OCI-LY7 (cell line): Measurements from ENCODE around the gene ATF1. TPM values are rescaled to one million over a fixed set of nuclear protein-coding genes. Genes with fewer than 3 reads are reported as not detected.

Experiments
- BruUV-seq: library from RNA; stranded (reverse); fragments of 400-500 nt; replicated peaks from 2 replicates; lab custom pipeline; 2021; lab: Mats Ljungman, UMichigan
- CTCF ChIA-PET: fragments of 300-600 bp; sonication (Branson Sonifier 250); formaldehyde crosslinking; loops from one replicate; lab custom pipeline; 2022; ENCODE audit warnings: antibody characterized with exemption; ENCODE audit not compliant: unreplicated experiment; lab: Charles Lee
- POLR2A ChIA-PET: fragments of 300-600 bp; sonication (Branson Sonifier 250); formaldehyde crosslinking; loops from one replicate; lab custom pipeline; 2022; ENCODE audit warnings: antibody characterized with exemption; lab: Charles Lee
- DNase-seq: peaks from one replicate; pipeline ENCODE4 v3.0.0-alpha.2; 2015; ENCODE audit warnings: low spot score
- H2AFZ ChIP-seq: fragments of 200-600 bp; sonication (generic), shearing (Covaris generic); 2 replicates; pipeline ENCODE4 v1.6.1; 2014; ENCODE audit warnings: mild to moderate bottlenecking, antibody characterized with exemption, low read length, moderate library complexity
- H3K27ac ChIP-seq: fragments of 200-600 bp; sonication (generic); 2 replicates; pipeline ENCODE4 v1.5.1; 2014; ENCODE audit warnings: mixed run types, low read depth, mild to moderate bottlenecking, moderate library complexity, low read length, inconsistent platforms; ENCODE audit not compliant: poor library complexity, severe bottlenecking
- H3K36me3 ChIP-seq: fragments of 200-600 bp; sonication (generic); 2 replicates; pipeline ENCODE4 v1.6.1; 2014; ENCODE audit warnings: mild to moderate bottlenecking, antibody characterized with exemption, low read length, moderate library complexity, mixed read lengths; ENCODE audit not compliant: insufficient read depth
- H3K4me1 ChIP-seq: fragments of 200-600 bp; sonication (generic); 2 replicates; pipeline ENCODE4 v1.5.1; 2014; ENCODE audit warnings: mild to moderate bottlenecking, low read length; ENCODE audit not compliant: insufficient read depth, poor library complexity, severe bottlenecking
- H3K4me2 ChIP-seq: fragments of 200-600 bp; sonication (generic); 2 replicates; pipeline ENCODE4 v1.6.1; 2014; ENCODE audit warnings: mild to moderate bottlenecking, low read length
- H3K4me3 ChIP-seq: fragments of 200-600 bp; sonication (generic); 2 replicates; pipeline ENCODE4 v1.5.1; 2014; ENCODE audit warnings: mild to moderate bottlenecking, low read depth, low read length; ENCODE audit not compliant: poor library complexity, severe bottlenecking
- H3K79me2 ChIP-seq: fragments of 200-600 bp; sonication (generic); 2 replicates; pipeline ENCODE4 v1.6.1; 2016; ENCODE audit warnings: low read depth, mild to moderate bottlenecking, low read length, moderate library complexity, mixed read lengths; ENCODE audit not compliant: insufficient read depth
- H3K9me2 ChIP-seq: fragments of 200-600 bp; sonication (generic); 2 replicates; pipeline ENCODE4 v1.6.1; 2016; ENCODE audit warnings: mild to moderate bottlenecking, low read length, mixed read lengths; ENCODE audit not compliant: insufficient read depth
- H3K9me3 ChIP-seq: fragments of 200-600 bp; sonication (generic); 2 replicates; pipeline ENCODE4 v1.6.1; 2014; ENCODE audit warnings: mild to moderate bottlenecking, mixed run types, low read length, mixed read lengths
- H4K20me1 ChIP-seq: fragments of 200-600 bp; sonication (generic); 2 replicates; pipeline ENCODE4 v1.6.1; 2014; ENCODE audit warnings: mild to moderate bottlenecking, antibody characterized with exemption, low read length, moderate library complexity, mixed read lengths; ENCODE audit not compliant: insufficient read depth
- EZH2phosphoT487 ChIP-seq: fragments of 200-600 bp; sonication (generic); IDR thresholded peaks from 2 replicates; pipeline ENCODE4 v1.6.1; 2018; ENCODE audit warnings: low read depth, borderline replicate concordance, mild to moderate bottlenecking, mixed run types, antibody characterized with exemption, low read length, moderate library complexity, mixed read lengths
- intact Hi-C: fragments of 100-400 bp; cut with micrococcal nuclease; formaldehyde crosslinking; loops from one replicate; pipeline ENCODE4 v1.10.0; 2022; ENCODE audit not compliant: unreplicated experiment
- total RNA-seq, 2 experiments: library from RNA; depleted of rRNA in 1 of 2; stranded (reverse); fragments of >200 nt in 1 of 2; shearing (Covaris generic) in 1 of 2; gene quantifications; 2 replicates each; pipeline ENCODE4 v1.2.3, GENCODE V29; 2014 to 2022
- TF ChIP-seq, protein P1 (sequence below): fragments of 200-600 bp; sonication (generic); conservative IDR thresholded peaks from 2 replicates; pipeline ENCODE4 v1.5.1; 2014; ENCODE audit warnings: mild to moderate bottlenecking, antibody characterized with exemption, low read length, moderate library complexity, mixed read lengths

The ATF1 gene
- total RNA-seq, 2 experiments from 2014 or later: 47.4 to 55.7 TPM

GRCh38 chr12:50771409-50771808, 7.5 kb downstream of the ATF1 start:
- H3K79me2 ChIP-seq: peaks cover 88% of the 10 kb centered on the region
- CTCF ChIA-PET: no interaction called here

GRCh38 chr12:50772470-50772869, 8.6 kb downstream of the ATF1 start:
- H3K36me3 ChIP-seq: peaks cover 52% of the 10 kb centered on the region
- H3K4me3 ChIP-seq: no peak overlapping the region
- H3K9me2 ChIP-seq: no peaks in the 10 kb centered on the region
- TF ChIP-seq EZH2phosphoT487: no peak
- TF ChIP-seq, protein P1, sequence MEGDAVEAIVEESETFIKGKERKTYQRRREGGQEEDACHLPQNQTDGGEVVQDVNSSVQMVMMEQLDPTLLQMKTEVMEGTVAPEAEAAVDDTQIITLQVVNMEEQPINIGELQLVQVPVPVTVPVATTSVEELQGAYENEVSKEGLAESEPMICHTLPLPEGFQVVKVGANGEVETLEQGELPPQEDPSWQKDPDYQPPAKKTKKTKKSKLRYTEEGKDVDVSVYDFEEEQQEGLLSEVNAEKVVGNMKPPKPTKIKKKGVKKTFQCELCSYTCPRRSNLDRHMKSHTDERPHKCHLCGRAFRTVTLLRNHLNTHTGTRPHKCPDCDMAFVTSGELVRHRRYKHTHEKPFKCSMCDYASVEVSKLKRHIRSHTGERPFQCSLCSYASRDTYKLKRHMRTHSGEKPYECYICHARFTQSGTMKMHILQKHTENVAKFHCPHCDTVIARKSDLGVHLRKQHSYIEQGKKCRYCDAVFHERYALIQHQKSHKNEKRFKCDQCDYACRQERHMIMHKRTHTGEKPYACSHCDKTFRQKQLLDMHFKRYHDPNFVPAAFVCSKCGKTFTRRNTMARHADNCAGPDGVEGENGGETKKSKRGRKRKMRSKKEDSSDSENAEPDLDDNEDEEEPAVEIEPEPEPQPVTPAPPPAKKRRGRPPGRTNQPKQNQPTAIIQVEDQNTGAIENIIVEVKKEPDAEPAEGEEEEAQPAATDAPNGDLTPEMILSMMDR: no peak
- no peak overlapping the region for H3K4me2 ChIP-seq
- DNase-seq: no peak
- CTCF ChIA-PET: interaction anchor here (0.6 kb wide), 1 partner anchor 272 kb away, joined by 3 read pairs; no protein-coding TSS in a partner anchor
- no peaks in the 10 kb centered on the region for H3K4me1 ChIP-seq
- no peak overlapping the region for H2AFZ ChIP-seq
- no TSS peak for BruUV-seq
- H3K27ac ChIP-seq: no peak overlapping the region
- peaks cover 88% of the 10 kb centered on the region for H3K79me2 ChIP-seq
- H4K20me1 ChIP-seq: no peaks in the 10 kb centered on the region
- POLR2A ChIA-PET: interaction anchor here (0.7 kb wide), 1 partner anchor 106 kb away, joined by 3 read pairs; no protein-coding TSS in a partner anchor
- H3K9me3 ChIP-seq: peaks cover 28% of the 10 kb centered on the region; the same call in 1 of the 2 replicates
- intact Hi-C loops: no loop called here

More at GRCh38 chr12:50771409-50771808, 7.5 kb downstream of the ATF1 start:
- POLR2A ChIA-PET: no interaction called here
- intact Hi-C loops: no loop called here
- H3K4me2 ChIP-seq: no peak overlapping the region
- H4K20me1 ChIP-seq: no peaks in the 10 kb centered on the region
- no peak overlapping the region for H3K4me3 ChIP-seq
- H3K36me3 ChIP-seq: peaks cover 62% of the 10 kb centered on the region
- no peak overlapping the region for H2AFZ ChIP-seq
- H3K4me1 ChIP-seq: no peaks in the 10 kb centered on the region
- no peaks in the 10 kb centered on the region for H3K9me2 ChIP-seq
- no peak for DNase-seq
- TF ChIP-seq, protein P1: no peak
- TF ChIP-seq EZH2phosphoT487: no peak
- no peak overlapping the region for H3K27ac ChIP-seq
- H3K9me3 ChIP-seq: peaks cover 28% of the 10 kb centered on the region; the same call in 1 of the 2 replicates
- no TSS peak for BruUV-seq

- H2AFZ ChIP-seq: no peak overlapping the region
- TF ChIP-seq, protein P1: no peak
- TF ChIP-seq EZH2phosphoT487: no peak
- no TSS peak for BruUV-seq
- CTCF ChIA-PET: interaction anchor here (0.6 kb wide), 1 partner anchor 271 kb away, joined by 3 read pairs; no protein-coding TSS in a partner anchor
- peaks cover 50% of the 10 kb centered on the region for H3K36me3 ChIP-seq
- H4K20me1 ChIP-seq: no peaks in the 10 kb centered on the region
- no peaks in the 10 kb centered on the region for H3K4me1 ChIP-seq
- POLR2A ChIA-PET: interaction anchor here (0.7 kb wide), 1 partner anchor 106 kb away, joined by 3 read pairs; no protein-coding TSS in a partner anchor
- H3K9me2 ChIP-seq: no peaks in the 10 kb centered on the region
- H3K4me2 ChIP-seq: no peak overlapping the region
- H3K9me3 ChIP-seq: peaks cover 28% of the 10 kb centered on the region; the same call in 1 of the 2 replicates
- no peak for DNase-seq
- no peak overlapping the region for H3K4me3 ChIP-seq
- intact Hi-C loops: no loop called here
- H3K79me2 ChIP-seq: peaks cover 88% of the 10 kb centered on the region
- H3K27ac ChIP-seq: no peak overlapping the region
Observed at GRCh38 chr12:50772877-50773276, 9.0 kb downstream of the ATF1 start.
